GM19023 (cell line): ENCODE data around the gene PPP1R13B.

Experiments used
- ATAC-seq: cut with Tn5 transposase; IDR thresholded peaks from one replicate; pipeline ENCODE4 v1.9.1; 2021; ENCODE audit warnings: mild to moderate bottlenecking, moderate library complexity; ENCODE audit not compliant: unreplicated experiment

The PPP1R13B gene

DNA sequence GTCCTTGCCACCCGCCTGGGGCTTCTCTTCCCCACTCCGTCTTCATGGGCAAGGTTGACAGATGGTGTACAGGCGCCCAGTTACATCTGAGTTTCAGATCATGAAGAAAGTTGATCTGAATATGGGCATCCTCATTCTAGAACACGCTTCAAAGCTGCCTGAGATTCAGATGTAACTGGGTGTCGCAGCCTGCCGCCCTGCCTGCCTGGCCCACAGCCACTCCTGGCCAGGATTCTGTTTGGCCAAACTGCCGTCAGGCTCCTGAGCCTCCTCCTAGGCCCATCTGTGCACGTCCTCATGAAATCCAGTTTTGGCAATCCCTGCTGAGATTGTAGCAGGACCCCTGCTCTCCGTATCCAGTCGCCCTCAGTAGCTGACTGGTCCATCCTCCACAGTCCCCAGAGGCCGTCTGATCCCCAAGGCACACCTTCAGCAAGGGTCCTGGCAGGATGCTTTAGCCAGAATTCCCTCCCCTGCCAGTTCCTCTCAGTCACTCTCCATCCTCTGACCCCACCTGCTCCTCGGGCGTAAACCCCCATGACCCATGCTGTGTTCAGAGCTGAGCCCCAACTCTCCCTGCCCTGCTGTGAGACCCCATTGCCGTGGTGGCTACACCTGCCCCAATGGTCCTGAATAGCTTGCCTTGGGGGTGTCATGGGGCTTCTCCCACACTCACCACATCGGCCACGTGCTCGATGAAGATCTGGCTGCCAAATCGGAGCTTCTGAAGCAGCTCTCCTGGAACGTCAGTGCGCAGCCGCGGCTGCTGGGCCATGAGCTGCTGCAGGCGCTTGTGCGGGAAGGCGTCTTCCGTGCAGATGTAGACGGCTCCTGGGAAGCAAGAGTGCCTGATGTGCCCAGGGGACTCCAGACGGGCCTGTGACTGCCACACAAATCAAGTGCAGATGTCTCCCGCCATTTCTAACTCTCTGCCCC, 144.6 kb downstream of the PPP1R13B start:
- ATAC-seq = no peak

GRCh38 chr14:103702095-103702494, 145.3 kb downstream of the PPP1R13B start:
- no peak for ATAC-seq

GRCh38 chr14:103700753-103701490, 146.5 kb downstream of the PPP1R13B start:
- ATAC-seq = no peak

DNA sequence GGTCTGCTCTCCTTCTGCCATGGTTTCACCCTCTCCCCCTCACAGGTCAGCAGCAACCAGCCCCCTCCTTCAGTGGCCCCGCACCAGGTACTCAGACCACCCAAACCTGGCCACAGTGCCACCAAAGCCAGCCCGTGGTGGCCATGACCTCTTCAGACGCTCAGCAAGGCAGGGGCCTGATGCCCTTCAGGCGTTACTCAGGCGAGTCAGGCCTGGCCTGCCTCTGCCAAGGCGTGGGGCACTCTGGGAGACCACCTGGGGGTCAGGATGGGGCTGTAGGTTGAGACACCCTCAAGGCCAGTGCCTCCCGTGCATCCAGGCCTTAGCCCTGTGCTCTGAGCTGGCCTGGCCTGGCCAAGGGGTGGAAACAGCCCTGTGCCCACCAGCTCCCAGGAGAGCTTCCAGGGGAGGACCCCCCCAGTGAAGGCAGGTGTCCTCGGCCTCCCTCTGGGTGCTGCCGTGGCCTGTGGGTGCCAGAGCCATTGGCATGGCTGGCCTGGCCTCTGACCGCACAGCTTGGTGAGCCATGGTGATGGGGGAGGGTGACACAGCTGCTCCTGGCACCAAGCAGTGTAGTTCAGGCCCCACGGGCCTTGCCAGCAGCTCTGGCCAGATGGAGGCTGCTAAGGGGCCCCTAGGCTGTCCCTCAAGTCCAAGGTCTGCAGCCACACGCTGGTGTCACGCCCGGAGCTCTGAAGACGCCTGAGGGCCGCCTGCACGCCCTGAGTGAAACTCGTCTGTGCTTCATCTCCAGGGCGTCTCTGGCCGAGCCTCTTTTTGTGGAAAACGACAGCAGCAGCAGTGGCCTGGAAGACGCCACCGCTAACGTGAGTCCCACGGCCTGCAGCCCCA, 147.2 kb downstream of the PPP1R13B start:
- no peak for ATAC-seq

- no peak for ATAC-seq
Observed at GRCh38 chr14:103699261-103699661, 148.1 kb downstream of the PPP1R13B start.

GRCh38 chr14:103698380-103699260, 148.8 kb downstream of the PPP1R13B start:
- no peak for ATAC-seq

DNA sequence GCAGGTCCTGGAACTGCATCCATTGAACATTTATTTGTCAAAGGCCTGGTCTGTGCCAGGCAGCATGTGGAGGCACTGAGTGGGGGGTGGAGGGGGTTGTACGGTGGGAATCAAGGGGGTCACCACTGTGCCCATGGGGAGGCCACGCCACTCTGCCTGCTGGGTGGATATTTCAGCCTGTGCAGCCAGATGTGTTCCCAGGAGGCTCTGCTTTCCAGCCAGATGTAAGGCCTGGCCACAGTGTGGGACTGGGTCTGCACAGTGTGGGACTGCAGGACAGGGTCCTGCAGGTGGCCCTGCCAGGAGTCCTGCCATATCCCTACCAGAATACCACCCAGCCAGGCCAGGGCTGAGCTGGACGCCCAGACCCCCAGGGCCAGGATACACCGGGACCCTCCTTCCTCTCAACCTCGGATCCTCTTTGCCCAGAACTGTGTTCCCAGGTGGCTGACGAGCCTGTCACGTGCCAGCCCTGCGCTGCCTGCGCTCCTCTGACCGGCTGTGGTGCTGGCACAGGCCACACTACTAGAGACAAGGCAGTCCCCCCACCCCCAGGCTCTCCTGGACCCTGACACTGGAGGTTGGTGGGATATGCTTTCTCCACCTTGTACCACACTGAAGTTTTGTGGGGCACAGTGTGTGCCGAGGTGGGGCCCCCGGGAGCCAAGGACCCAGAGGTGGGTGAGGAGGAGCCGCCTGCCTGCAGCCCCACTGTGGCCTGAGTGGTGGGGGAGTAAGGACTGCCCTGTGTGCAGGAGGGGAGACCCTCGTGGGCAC, 149.6 kb downstream of the PPP1R13B start:
- ATAC-seq = no peak

DNA sequence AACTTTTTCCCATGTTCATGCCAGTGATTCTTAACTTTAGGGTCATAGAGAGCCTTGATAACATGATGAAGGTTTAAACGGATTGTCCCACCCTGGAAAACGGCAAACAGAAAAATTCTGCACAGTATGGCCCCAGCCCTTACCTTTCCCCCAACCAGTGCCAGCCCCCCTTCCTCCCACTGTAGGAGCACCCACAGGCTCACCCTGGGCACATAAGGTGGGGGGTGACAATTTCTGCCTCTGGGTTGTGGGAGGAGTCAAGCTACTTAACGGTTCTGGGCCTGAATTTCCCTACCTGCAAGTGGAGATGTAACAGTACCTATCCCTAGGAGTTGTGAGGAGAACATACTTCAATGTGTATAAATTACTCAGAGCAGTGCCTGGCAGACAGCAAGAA, 150.2 kb downstream of the PPP1R13B start:
- no peak for ATAC-seq

GRCh38 chr14:103696466-103697071, 150.8 kb downstream of the PPP1R13B start:
- no peak for ATAC-seq

DNA sequence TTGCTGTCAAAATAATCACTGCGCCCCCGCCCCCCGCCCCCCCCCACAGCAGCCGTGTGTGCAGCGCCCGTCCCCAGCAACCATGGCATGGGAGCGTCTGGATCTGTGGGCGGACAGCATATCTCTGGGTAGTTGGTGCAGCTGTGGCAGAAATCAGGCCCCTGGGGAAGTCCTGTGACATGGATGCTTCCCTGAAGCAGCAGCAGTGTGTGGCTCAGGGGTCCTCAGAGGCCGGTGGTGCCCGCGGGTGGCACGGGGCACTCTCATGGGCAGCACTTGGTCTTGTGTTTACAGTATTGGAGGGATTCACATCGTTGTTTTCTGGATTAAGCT, 151.3 kb downstream of the PPP1R13B start:
- ATAC-seq = no peak

- ATAC-seq = no peak
Observed at GRCh38 chr14:103695296-103696069, 151.9 kb downstream of the PPP1R13B start.

DNA sequence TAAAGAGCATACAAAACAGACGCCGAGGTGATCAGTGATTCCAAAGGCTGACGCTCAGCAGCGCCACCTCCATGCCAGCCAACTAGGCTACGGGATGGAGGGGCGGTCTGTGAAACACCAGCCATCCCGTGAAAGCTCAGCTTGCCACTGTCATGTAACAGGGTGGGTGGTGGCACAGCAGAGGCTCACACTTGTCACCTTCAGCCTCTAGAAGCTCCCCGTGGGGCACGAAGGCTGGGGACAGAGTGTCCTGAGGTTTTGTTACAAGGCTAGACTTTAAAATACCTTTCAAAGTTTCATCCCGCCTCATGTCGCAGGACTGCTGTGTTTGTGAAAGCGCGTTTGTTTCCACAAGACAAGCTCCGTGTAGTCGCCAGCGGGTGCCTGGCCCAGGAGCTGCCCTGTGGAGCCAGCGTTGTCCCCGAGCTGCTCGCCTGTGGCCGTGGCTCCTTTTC, 152.8 kb downstream of the PPP1R13B start:
- no peak for ATAC-seq

GRCh38 chr14:103693515-103693914, 153.9 kb downstream of the PPP1R13B start:
- no peak for ATAC-seq

GRCh38 chr14:103692871-103693270, 154.5 kb downstream of the PPP1R13B start:
- no peak for ATAC-seq

- peak; percentile 17 for ATAC-seq
Observed at GRCh38 chr14:103692159-103692558, 155.2 kb downstream of the PPP1R13B start.

DNA sequence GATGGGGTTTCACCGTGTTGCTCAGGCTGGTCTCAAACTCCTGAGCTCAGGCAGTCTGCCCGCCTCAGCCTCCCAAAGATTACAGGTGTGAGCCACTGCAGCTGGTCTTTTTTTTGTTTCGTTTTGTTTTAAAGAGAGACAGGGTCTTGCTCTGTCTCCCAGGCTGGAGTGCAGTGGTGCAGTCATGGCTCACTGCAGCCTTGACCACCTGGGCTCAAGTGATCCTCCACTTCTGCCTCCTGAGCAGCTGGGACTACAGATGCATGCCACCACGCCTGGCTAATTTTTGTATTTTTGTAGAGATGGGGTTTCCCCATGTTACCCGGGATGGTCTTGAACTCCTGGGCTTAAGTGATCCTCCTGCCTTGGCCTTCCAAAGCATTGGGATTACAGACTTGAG, 155.7 kb downstream of the PPP1R13B start:
- peak; percentile 74 for ATAC-seq

- no peak for ATAC-seq
Observed at GRCh38 chr14:103690332-103690731, 157.0 kb downstream of the PPP1R13B start.
